A673 (cell line): Measurements from ENCODE around the gene RRAGC.
"Not testable (repeated sequence)": the region's sequence is repeated elsewhere in the genome, so short reads cannot be mapped to it uniquely, and the experiment has no call there.

ENCODE experiments used
- EZH2 ChIP-seq: fragments of 200-600 bp; sonication (generic); IDR thresholded peaks from 2 replicates; pipeline ENCODE4 v1.6.1; 2017; ENCODE audit warnings: borderline replicate concordance, low read depth, mild to moderate bottlenecking, mixed read lengths, antibody characterized with exemption, low read length; ENCODE audit not compliant: poor library complexity, severe bottlenecking
- TF ChIP-seq, protein P1 (sequence below): fragments of 300-800, 200-600 bp; sonication (generic); conservative IDR thresholded peaks from 2 replicates; pipeline ENCODE4 v1.5.1; 2017; ENCODE audit warnings: low read depth, mild to moderate bottlenecking, antibody characterized with exemption, low read length, moderate library complexity, mixed read lengths

- TF ChIP-seq, protein P1, sequence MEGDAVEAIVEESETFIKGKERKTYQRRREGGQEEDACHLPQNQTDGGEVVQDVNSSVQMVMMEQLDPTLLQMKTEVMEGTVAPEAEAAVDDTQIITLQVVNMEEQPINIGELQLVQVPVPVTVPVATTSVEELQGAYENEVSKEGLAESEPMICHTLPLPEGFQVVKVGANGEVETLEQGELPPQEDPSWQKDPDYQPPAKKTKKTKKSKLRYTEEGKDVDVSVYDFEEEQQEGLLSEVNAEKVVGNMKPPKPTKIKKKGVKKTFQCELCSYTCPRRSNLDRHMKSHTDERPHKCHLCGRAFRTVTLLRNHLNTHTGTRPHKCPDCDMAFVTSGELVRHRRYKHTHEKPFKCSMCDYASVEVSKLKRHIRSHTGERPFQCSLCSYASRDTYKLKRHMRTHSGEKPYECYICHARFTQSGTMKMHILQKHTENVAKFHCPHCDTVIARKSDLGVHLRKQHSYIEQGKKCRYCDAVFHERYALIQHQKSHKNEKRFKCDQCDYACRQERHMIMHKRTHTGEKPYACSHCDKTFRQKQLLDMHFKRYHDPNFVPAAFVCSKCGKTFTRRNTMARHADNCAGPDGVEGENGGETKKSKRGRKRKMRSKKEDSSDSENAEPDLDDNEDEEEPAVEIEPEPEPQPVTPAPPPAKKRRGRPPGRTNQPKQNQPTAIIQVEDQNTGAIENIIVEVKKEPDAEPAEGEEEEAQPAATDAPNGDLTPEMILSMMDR = not testable (repeated sequence)
- not testable (repeated sequence) for TF ChIP-seq EZH2
Observed at GRCh38 chr1:38811466-38811865, 48.1 kb downstream of the RRAGC start.
